ENCODE measurements around the gene MIER3. TPM values are rescaled to one million over a fixed set of nuclear protein-coding genes. Genes with fewer than 3 reads are reported as not detected.

MIER3 gene, protein sequence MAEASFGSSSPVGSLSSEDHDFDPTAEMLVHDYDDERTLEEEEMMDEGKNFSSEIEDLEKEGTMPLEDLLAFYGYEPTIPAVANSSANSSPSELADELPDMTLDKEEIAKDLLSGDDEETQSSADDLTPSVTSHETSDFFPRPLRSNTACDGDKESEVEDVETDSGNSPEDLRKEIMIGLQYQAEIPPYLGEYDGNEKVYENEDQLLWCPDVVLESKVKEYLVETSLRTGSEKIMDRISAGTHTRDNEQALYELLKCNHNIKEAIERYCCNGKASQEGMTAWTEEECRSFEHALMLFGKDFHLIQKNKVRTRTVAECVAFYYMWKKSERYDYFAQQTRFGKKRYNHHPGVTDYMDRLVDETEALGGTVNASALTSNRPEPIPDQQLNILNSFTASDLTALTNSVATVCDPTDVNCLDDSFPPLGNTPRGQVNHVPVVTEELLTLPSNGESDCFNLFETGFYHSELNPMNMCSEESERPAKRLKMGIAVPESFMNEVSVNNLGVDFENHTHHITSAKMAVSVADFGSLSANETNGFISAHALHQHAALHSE
- polyA plus RNA-seq (2011; rRNA removed) = 20.8 and 26.1 TPM in 2 replicates
- 3.3 and 3.5 TPM in 2 replicates for polyA plus RNA-seq (2012; cell fraction: cytosol; rRNA removed)
- polyA plus RNA-seq (2012; cell fraction: nucleus; rRNA removed) = 5.0 and 5.7 TPM in 2 replicates
- polyA plus RNA-seq (2017; fragmentation: RNase III; extraction: RNeasy Plus Mini Kit Qiagen cat#74134 plus additional on column Dnase treatment) = 9.4 to 10.0 TPM (median 9.7 TPM) in 3 replicates
- 26.4 and 33.6 TPM in 2 replicates for polyA minus RNA-seq (2011; rRNA and poly(A)+ RNA removed)

DNA sequence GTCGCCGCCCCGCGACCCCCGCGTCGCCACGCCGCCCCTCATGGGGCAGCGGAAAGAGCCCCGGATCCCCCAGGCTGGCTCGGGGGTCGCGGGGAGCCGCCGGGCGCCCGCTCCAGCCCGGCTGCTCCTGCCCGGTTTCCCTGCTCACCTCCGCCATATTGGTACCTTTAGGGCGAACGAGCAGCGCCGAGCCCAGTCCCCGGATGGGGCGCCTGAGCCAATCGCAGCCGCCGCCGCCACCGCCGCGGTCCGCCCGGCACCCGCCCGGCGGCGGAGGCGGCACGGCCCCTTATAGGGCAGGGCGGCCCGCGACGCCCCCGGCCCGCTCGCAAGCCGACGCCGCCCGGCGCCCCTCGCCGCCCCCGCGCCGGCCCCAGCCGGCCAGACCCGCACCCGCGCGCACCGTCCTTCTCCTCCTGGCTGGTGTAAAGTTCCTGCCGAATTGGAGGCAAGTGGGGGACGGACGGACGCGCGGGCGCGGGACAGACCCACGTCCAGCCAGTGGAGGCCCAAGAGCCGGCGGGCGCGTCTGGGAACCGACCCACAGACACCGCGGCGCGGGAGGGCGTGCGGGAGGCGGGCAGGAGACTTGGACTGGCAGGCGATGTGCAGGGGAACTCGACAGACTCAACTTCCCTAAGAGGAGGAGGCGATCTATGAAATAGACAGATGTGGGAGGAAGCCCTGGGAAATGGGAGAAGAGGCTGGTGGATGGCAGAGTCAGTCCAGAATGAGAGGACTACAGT is at the start of gene MIER3:
TSS of gene MIER3 (minus strand) at position 178 of the 746 bp plus-strand sequence. CDS start at position 157, 21 bp downstream.
- no peak for FAIRE-seq
- POLR2A ChIA-PET = no interaction called here
- WGBS (ENCODE audit: missing lambda C conversion rate) = 1% methylated on average over 9 of the region's 89 CpGs

DNA sequence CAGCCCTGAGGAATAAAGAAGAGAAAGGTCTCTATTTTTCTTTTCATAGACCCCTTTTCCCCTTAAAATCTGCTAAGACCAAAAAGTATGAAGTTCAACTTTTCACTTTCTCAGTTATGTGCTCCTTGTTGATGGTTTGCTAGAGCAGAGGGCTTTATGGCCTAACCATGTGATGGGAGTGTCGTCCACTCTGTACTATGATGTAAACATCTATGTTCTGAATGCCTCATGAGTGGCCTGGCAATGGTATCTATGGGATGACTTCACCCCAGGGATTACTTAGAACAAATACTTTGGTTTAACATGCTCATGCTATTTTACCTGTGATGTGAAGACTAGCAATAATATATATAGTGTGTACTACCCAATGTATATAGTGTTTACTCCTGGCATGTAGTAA is 43.7 kb upstream of the MIER3 start:
- ATAC-seq = no peak
- H3K4me1 ChIP-seq = no peaks in the 10 kb centered on the region
- no peak for DNase-seq (ENCODE audit: low read depth in 1 of 2, low spot score in 1 of 2)
- CTCF ChIA-PET = interaction anchor here (1.3 to 2.0 kb wide), 3 partner anchors 8 to 42 kb away, joined by 4 to 7 read pairs (median 6); no protein-coding TSS in a partner anchor
- POLR2A ChIA-PET = no interaction called here
- H3K4me3 ChIP-seq = no peak overlapping the region
- no peak for FAIRE-seq
- no peaks in the 10 kb centered on the region for H3K9me3 ChIP-seq
- TF ChIP-seq RCOR1 (IDR thresholded peaks at IDR 0.05; ENCODE audit: low read depth, low read length) = no peak
- no peak for TF ChIP-seq FOSB (CRISPR knock-in tag; IDR thresholded peaks at IDR 0.05)
- no peak for TF ChIP-seq HOXA7 (CRISPR knock-in tag; IDR thresholded peaks at IDR 0.05)
- no peak for TF ChIP-seq FOXS1 (CRISPR knock-in tag; IDR thresholded peaks at IDR 0.05)
- TF ChIP-seq, protein P1, sequence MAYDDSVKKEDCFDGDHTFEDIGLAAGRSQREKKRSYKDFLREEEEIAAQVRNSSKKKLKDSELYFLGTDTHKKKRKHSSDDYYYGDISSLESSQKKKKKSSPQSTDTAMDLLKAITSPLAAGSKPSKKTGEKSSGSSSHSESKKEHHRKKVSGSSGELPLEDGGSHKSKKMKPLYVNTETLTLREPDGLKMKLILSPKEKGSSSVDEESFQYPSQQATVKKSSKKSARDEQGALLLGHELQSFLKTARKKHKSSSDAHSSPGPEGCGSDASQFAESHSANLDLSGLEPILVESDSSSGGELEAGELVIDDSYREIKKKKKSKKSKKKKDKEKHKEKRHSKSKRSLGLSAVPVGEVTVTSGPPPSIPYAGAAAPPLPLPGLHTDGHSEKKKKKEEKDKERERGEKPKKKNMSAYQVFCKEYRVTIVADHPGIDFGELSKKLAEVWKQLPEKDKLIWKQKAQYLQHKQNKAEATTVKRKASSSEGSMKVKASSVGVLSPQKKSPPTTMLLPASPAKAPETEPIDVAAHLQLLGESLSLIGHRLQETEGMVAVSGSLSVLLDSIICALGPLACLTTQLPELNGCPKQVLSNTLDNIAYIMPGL (CRISPR knock-in tag; IDR thresholded peaks at IDR 0.05; ENCODE audit: borderline replicate concordance) = no peak
- TF ChIP-seq ESRRA (IDR thresholded peaks at IDR 0.05; ENCODE audit: borderline replicate concordance, low read length) = no peak
- TF ChIP-seq, protein P2, sequence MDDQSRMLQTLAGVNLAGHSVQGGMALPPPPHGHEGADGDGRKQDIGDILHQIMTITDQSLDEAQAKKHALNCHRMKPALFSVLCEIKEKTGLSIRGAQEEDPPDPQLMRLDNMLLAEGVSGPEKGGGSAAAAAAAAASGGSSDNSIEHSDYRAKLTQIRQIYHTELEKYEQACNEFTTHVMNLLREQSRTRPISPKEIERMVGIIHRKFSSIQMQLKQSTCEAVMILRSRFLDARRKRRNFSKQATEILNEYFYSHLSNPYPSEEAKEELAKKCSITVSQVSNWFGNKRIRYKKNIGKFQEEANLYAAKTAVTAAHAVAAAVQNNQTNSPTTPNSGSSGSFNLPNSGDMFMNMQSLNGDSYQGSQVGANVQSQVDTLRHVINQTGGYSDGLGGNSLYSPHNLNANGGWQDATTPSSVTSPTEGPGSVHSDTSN (IDR thresholded peaks at IDR 0.05) = no peak
- TF ChIP-seq, protein P3, sequence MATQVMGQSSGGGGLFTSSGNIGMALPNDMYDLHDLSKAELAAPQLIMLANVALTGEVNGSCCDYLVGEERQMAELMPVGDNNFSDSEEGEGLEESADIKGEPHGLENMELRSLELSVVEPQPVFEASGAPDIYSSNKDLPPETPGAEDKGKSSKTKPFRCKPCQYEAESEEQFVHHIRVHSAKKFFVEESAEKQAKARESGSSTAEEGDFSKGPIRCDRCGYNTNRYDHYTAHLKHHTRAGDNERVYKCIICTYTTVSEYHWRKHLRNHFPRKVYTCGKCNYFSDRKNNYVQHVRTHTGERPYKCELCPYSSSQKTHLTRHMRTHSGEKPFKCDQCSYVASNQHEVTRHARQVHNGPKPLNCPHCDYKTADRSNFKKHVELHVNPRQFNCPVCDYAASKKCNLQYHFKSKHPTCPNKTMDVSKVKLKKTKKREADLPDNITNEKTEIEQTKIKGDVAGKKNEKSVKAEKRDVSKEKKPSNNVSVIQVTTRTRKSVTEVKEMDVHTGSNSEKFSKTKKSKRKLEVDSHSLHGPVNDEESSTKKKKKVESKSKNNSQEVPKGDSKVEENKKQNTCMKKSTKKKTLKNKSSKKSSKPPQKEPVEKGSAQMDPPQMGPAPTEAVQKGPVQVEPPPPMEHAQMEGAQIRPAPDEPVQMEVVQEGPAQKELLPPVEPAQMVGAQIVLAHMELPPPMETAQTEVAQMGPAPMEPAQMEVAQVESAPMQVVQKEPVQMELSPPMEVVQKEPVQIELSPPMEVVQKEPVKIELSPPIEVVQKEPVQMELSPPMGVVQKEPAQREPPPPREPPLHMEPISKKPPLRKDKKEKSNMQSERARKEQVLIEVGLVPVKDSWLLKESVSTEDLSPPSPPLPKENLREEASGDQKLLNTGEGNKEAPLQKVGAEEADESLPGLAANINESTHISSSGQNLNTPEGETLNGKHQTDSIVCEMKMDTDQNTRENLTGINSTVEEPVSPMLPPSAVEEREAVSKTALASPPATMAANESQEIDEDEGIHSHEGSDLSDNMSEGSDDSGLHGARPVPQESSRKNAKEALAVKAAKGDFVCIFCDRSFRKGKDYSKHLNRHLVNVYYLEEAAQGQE (IDR thresholded peaks at IDR 0.05) = no peak
- TF ChIP-seq HDAC2 (IDR thresholded peaks at IDR 0.05) = no peak
- TF ChIP-seq MAFK (IDR thresholded peaks at IDR 0.05; ENCODE audit: partially characterized antibody) = no peak
- TF ChIP-seq EP300 (IDR thresholded peaks at IDR 0.05) = no peak
- 13% methylated on average over 1 of the region's 1 CpG for WGBS (ENCODE audit: missing lambda C conversion rate)
- H3K27ac ChIP-seq = no peak overlapping the region
- H3K4me2 ChIP-seq = no peak overlapping the region

More for the DNA sequence above, at the start of gene MIER3:
- H3K4me3 ChIP-seq = peak within 1 kb of the TSS; percentile 77
- TF ChIP-seq, protein P4, sequence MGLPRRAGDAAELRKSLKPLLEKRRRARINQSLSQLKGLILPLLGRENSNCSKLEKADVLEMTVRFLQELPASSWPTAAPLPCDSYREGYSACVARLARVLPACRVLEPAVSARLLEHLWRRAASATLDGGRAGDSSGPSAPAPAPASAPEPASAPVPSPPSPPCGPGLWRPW (IDR thresholded peaks at IDR 0.05) = no peak
- TF ChIP-seq ZC3H11A (IDR thresholded peaks at IDR 0.05) (no peak), KDM5A (IDR thresholded peaks at IDR 0.05) (peak; percentile 29; the same call in 1 of the 2 replicates), PHF8 (IDR thresholded peaks at IDR 0.05; ENCODE audit: borderline replicate concordance, low read depth) (no peak; the same call in 1 of the 2 replicates), JUN (IDR thresholded peaks at IDR 0.05) (peak; percentile 54 to 82; a peak in 4 of 5 replicates), HOXA7 (CRISPR knock-in tag; IDR thresholded peaks at IDR 0.05) (no peak), POLR2A (IDR thresholded peaks at IDR 0.05; ENCODE audit: low read length) (peak; percentile 36)
- TF ChIP-seq, protein P5, sequence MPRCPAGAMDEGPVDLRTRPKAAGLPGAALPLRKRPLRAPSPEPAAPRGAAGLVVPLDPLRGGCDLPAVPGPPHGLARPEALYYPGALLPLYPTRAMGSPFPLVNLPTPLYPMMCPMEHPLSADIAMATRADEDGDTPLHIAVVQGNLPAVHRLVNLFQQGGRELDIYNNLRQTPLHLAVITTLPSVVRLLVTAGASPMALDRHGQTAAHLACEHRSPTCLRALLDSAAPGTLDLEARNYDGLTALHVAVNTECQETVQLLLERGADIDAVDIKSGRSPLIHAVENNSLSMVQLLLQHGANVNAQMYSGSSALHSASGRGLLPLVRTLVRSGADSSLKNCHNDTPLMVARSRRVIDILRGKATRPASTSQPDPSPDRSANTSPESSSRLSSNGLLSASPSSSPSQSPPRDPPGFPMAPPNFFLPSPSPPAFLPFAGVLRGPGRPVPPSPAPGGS (IDR thresholded peaks at IDR 0.05) = peak; percentile 80
- TF ChIP-seq, protein P6, sequence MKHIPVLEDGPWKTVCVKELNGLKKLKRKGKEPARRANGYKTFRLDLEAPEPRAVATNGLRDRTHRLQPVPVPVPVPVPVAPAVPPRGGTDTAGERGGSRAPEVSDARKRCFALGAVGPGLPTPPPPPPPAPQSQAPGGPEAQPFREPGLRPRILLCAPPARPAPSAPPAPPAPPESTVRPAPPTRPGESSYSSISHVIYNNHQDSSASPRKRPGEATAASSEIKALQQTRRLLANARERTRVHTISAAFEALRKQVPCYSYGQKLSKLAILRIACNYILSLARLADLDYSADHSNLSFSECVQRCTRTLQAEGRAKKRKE (CRISPR knock-in tag; IDR thresholded peaks at IDR 0.05; ENCODE audit: low read depth) = no peak
- TF ChIP-seq, protein P7, sequence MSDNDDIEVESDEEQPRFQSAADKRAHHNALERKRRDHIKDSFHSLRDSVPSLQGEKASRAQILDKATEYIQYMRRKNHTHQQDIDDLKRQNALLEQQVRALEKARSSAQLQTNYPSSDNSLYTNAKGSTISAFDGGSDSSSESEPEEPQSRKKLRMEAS (IDR thresholded peaks at IDR 0.05) = peak; percentile 20; the same call in 1 of the 2 replicates
- H3K4me2 ChIP-seq = peak within 1 kb of the TSS; percentile 89
- CTCF ChIA-PET = no interaction called here
- peaks cover 14% of the 10 kb centered on the region; the same call in 2 of the 3 replicates for H3K4me1 ChIP-seq
- peak within 1 kb of the TSS; percentile 86 to 98 for H3K27ac ChIP-seq
- peak; percentile 91 to 96 for ATAC-seq
- no peaks in the 10 kb centered on the region for H3K9me3 ChIP-seq
- DNase-seq (ENCODE audit: low read depth in 1 of 2, low spot score in 1 of 2) = peak; percentile 75 to 83

Measured in A549 (cell line).